ENCODE measurements around the gene FAM240B. TPM values are rescaled to one million over a fixed set of nuclear protein-coding genes. Genes with fewer than 3 reads are reported as not detected.
A peak's percentile ranks its signal among the peaks of the same experiment; 100 is the strongest.

FAM240B gene
- total and polyA plus RNA-seq, 2 of the 8 experiments (the other 6 are each of a cell fraction or from before 2014, with no cell fraction given) = not detected

DNA sequence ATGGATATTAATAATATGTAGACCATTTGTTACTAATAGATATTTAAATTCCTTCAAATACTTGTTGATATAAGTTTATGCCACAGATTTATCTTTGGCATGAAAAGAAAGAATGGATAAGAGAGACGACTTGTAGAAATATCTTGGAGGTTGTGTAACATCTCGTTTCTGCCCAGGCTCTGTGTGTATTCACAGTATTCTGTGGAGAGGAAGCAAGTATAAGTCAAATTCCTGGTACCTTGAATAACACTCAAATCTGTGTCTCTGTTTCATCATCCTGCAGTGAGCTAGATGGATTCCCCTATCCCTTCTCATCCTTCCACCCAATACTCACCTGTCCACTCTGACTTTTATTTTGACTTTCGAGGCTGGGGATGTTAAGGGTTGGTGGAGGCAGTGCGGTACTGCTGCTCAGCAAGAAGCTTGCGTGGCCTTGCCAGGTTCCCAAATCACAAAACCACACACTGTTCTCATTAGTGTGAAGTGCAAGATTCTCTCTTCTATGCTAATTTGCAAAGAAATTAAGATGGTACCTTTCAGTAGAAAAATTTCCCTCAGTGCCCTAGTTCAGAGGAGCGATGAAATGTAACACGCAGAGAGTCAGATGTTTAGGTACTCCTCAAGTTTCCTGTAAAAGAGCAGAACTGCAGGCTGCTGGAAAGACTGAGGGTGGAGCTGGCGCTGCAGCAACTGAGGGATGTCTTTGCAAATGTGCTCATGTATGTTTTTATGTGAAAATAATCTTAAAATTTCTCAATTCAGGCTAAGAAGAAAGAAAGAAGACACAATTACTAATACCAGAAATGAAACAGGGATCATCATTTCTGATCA is 57.0 kb downstream of the FAM240B start (continued):
- TF ChIP-seq CHD7 (IDR thresholded peaks at IDR 0.05; ENCODE audit: insufficient replicate concordance, low read length) = no peak
- peak; percentile 85 to 87 for TF ChIP-seq RAD21 (IDR thresholded peaks at IDR 0.05 in 1 of 2, conservative IDR thresholded peaks at IDR 0.05 in 1 of 2; ENCODE audit: low read depth in 2 of 2, low read length in 2 of 2)

Data from H1 (cell line).